NCI-H1105 (cell line): Measurements from ENCODE around the gene IL1RL2.

ENCODE experiments used
- DNase-seq: peaks from one replicate; lab custom pipeline; 2025; lab: John Stamatoyannopoulos, UW

Gene IL1RL2

DNA sequence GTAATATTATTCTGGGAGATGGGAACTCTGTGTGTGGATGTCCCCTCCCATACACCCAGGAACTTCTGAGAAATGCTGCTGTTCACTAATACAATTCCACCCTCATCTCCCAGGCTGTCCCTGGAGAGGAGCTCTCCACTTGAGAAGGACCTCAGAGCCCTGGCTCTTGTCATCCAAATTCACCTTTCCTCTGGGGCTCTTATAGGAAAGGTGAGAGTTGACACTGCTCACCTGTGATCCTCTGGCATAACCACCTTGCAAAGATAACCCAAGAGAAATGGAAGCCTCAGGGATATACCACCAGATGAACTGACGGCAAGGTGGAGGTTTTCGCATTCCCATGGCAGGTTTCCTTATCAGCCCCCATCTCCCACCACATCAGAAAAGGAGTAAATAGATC lies 52.0 kb downstream of the IL1RL2 start:
- no peak for DNase-seq

DNA sequence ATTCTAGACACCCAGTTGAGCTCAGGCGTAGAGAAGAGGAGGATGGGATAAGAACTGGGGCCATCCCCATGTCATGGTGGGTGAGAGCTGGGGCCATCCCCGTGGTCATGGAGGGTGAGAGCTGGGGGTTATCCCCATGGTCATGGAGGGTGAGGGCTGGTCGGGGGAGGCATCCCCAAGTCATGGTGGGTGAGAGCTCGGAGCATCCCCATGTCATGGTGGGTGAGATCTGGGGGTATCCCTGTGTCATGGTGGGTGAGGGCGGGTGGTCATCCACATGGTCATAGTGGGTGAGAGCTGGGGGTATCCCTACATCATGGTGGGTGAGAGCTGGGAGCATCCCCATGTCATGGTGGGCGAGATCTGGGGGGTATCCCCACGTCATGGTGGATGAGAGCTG lies 52.5 kb downstream of the IL1RL2 start:
- no peak for DNase-seq

DNA sequence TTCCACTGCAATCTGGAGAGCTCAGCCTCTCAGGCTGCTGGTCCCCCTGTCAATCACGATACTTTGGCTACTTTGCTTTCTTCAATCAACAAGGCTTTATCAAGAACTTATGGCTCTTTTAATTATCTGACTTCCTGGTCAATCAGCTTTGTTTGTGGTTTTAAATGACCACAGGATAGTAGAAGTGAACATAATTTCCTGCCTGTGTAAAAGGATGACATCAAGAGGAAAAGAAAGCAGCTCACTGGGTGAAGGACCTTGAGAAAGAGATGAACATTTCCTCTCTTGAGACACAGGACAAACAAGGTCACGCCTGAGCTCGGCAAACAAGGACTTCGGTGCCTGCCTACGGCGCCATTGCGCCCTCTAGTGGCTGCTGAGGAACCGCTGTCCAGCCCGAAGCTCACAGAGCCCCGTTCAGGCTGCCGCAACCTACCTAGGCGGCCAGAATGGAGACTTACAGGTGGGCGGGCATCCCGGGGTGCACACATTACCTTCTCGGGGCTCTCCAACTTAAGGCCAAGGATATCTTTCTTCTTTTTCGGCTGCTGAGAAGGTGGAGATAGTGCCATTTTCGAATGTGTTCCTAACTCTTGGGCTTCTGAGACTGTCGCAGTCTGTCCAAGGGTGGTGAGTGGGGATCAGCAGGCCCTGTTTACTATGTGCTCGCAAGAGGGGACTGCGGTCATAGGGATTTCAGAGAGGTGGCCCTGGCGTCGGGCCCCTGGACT lies 54.0 kb downstream of the IL1RL2 start:
- peak; percentile 42 for DNase-seq

DNA sequence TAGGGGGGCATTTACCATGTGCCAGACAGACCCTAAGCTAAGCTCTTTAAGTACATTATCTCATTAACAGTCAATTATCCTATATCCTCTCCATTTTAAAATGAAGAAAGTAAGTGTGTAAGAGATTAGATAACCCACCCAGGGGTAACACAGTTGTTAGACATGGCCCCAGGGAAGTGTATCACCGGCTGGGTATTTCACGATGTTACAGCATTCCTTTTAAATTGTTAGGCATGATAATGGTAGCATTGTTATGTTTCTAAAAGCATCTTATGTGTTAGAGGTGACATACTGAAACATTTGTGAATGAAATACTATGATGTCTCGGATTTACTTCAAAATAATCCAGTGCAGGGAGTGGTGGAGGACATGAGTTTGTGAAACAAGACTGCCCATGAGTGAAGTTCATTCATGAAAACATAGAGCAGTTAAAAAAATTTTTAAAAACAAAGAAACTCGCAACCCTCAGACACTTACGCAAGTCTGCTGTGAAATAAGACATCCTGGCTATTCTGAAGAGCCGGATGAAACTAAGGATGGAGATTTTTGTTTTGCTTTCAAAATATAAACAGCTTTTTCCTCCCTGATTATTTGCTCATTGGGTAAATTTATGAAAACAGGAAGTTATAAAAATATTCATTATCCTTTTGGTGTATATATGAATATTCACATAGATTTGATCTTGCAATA lies 54.9 kb downstream of the IL1RL2 start:
- no peak for DNase-seq

DNA sequence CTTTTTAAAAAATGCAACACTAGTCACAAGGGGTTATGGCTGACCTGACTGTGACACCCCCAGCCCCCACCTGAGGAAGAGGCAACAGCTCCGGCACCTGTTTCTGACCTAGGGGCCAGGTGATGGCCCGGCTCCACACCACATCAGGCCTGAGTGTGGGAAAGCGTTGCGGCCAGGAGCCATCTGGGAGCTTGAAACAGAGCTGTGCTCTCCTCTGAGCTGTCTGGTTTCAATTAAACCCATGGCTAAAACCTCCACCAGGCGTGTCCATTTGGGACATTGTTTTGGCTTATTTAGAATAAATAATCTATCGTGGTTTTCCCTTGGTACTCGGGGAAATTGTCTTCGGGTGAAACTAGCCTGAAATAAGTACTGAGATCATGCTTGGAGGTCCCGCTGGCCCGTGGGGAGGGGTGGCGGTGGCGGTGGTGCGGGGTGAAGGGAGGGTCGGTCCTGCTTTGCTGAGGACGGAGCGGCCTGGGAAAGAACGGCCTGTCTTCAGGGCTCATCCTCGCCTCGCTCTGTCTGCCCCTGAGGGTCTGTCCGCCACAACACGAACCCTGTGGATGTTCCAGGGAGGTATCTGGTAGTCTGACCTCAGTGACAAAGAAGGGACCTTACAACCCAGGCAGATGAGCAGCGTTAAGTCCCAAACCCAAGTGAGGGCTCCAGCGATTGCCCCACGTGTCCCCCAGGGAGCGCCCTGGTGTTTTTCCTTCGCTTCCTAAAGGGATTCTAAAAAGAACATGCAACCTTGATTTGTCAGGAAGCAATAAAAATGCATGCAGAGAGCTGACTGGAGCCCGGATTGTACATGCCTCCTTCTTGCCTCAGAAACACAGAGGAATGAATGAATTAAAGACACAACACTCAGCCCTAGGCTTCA lies 58.7 kb downstream of the IL1RL2 start:
- no peak for DNase-seq

DNA sequence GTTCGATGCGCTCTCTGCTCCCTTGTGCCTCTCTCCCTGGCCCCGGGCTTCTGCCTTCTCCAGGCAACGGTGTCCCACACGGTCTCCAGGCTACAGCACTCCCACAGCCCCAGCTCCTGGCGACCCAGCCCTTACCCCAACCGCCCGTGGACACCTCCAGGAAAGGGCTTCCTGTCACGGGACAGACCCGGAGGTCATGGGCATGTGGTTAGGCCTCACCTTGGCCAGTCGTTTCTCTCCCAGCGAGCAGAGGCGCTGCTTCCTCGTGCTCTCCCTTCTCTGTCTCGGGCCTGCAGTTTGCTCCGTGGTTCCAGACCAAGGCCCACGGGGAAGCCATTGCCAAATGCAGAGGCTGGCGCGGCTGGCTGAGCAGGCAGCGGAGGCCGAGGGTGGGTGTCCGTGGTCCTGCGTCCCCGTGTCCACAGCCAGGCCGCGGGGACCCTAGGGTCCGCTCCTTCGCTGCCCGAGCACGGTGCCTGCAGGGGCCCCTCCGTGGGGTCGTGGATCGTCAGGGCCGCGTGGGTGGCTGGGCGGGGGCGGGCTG lies 63.5 kb downstream of the IL1RL2 start:
- DNase-seq, result no peak

DNA sequence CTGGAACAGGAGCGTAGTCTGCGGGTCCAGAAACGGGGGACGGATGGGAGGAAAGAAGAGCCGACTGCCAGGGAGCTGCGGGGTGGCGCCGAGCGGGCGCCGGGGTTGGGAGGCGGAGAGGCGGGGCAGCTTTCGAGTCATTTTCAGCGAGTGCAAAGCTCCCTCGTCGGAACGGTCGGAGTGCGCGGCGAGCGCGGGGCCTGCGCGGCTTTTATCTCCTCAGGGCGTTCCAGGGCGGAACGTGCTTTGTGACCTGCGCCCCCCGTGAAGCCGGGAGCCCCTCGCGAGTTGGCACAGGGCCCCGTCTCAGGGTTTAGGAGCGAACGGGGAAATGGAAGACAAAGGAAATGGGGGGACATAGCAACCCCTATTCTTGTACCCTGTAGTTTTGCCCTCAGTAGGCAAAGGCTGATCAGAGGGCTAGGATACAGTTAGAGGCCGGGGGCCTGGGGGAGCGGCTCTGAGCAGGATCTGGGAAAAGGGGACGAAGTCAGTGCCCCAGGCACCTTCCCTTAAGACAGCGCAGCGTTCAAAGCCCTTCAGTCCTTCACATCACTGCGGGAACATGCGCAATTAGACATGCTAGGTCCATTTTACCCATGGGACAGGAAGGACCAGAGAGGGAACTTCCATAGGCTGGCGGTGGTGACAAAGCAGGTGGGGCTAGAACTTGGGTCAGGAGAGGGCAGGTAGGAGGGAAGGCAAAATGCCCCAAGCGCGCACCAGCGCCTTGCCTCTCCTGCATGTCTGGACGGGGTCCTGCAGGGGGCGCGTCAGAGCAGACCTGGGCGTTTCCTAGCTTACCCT lies 64.4 kb downstream of the IL1RL2 start:
- DNase-seq, result no peak

DNA sequence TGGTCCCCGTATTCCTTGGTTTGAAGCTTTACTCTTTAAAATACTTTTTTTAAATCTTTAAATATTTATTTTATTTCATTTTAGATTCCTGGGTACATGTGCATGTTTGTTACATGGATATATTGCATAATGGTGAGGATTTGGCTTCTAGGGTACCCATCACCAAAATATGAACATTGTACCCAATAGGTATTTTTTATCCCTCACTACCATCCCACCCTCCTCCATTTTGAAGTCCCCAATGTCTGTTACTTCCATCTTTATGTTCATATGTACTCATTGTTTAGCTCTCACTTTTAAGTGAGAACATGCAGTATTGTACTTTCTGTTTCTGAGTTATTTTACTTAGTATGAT lies 65.0 kb downstream of the IL1RL2 start:
- no peak for DNase-seq

DNA sequence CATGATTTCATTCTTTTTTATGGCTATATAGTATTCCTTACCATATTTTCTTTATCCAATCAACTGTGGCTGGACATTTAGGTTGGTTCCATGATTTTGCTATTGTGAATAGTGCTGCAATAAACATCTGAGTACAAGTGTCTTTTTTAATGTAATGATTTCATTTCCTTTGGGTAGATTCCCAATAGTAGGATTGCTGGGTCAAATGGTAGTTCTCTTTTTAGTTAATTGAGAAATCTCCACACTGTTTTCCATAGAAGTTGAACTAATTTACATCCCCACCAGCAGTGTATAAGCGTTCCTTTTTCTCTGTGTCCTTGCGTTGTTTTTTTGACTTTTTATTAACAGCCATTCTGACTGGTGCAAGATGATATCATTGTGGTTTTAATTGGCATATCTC lies 65.4 kb downstream of the IL1RL2 start:
- no peak for DNase-seq

DNA sequence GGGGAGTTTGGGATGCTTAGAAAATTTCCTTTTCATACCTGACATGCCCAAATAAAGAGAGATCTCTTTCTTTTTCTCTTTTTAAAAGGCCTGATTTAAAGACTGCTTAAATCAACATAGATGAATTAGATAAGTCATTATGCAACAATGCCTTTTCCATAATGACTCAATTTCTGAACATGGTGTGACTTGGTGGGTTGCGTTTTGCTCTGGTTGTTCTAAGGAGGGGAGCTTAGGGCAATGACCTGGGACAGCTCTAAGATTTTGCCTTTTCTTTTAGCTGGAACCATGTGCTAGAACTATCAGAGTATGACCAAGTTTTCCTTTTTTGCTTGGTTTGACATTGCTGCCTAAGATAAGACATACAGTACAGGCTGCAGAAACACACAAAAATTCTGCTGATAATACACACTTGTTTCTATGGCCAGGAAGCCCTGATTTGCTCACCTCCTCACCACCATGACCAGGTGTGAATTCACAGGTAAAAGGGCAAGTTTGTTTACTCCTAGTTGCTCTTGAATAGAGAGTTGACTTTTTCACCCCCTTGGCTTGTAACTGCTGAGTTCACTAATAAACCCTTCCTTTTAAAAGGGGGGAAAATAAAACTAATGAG lies 66.4 kb downstream of the IL1RL2 start:
- DNase-seq, result no peak

DNA sequence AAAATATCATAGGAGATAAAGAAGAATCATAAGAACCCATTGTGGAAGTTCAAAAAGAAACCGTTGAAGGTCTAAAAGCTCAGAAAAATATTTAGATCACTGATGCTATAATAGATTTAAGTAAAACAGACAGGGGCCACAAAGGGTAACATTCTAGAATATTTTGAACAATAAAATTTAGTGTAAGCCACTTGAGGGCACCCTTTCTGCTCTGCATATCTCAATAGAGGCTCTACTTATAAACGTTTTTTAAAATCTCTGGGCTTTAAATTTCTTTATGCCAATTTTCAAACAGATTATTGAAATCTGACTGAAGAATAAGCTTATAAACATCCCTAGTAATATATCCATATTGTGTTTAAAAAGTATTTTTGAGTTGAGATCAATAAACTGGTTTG lies 66.9 kb downstream of the IL1RL2 start:
- no peak for DNase-seq

DNA sequence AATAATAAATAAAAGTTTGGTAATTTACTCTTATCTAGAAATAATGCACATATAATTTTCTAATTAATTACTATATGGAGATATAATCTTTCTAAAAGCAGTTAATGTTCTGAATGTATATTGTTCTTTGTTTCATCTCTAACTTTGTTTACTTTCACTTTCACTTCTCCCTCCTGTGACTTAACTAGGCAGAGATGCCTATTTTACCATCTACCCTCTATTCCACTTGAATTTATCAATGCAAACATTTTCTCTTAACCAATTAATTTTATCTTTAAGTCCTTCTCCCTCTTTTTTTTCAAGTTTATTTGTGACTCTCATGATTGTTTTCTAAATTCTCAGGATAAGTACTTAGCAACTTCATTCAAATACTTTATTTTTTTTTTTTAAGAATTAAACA lies 69.5 kb downstream of the IL1RL2 start:
- peak; percentile 32 for DNase-seq

DNA sequence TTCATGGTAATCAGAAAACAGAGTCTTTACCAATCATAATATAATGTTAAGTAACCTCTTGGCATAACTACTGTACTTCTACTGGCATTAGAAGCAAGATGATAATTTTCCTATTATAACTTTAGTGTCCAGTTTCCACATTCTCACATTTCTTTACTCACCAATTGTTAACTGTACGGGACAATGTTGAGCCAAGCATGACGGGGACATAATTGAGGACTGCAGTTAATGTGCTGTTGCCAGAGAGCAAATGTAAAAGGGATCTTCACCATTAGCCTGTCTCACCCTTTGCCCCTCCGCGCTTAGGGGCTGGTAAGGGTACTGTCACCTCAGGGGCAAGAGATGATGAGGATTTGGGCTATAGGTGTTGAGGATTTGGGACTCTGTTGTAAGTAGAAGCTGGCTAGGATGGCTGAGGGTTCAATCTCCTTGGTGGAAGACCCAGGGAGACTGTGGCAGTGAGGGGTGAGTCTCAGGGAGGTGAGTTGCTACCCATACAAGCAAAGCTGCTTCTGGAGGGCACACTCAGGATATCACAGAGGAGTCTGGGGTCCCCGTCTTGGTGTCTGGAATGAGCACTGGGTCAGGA lies 70.1 kb downstream of the IL1RL2 start:
- DNase-seq, result no peak

DNA sequence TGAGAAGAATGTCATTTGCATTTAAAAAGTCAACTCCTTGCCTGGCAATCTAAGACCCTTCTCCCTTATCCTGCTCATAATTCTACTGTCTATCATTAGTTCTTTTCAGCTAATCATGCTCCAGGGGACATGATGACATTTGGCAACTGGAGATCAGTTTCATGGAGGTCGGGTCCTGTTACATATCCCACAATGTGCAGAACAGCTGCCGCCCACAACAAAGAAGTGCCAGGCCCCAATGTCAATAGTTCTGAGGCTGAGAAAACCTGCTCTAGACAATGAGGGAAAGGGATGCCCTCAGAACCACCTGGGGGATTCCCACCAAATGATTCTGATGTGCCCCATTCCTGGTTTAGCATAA lies 71.2 kb downstream of the IL1RL2 start:
- DNase-seq, result no peak

DNA sequence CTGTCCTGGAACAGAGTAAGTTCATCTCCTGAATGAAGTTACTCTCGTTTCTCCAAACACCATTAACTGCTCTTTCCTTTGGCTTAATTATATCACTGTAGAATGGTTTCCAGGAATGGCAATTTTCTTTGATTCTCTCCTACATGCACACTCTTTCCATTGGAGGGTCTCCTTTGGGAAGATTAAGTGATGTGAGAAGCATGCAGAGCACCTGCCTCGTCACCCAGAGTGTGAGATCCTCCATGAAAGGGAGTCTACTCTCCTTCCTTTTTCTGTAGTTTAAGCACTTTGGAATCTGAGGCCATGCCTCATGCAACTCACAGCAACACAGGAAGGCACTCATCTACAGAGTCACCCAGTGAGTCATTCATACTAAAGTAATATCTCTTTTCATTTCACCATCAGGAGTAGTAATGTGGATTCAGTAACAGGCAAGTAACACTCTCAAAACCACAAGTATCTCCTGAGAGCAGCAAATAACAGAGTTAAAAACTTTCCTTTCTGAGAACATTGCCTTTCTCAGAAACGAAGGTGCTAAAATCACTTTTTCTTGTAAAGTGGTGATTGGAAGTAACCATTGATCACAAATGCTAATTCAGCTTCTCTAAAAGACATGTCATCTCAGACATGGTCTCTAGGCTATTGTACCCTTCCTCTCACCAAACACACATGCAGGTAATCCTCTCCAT lies 71.7 kb downstream of the IL1RL2 start:
- DNase-seq, result no peak

DNA sequence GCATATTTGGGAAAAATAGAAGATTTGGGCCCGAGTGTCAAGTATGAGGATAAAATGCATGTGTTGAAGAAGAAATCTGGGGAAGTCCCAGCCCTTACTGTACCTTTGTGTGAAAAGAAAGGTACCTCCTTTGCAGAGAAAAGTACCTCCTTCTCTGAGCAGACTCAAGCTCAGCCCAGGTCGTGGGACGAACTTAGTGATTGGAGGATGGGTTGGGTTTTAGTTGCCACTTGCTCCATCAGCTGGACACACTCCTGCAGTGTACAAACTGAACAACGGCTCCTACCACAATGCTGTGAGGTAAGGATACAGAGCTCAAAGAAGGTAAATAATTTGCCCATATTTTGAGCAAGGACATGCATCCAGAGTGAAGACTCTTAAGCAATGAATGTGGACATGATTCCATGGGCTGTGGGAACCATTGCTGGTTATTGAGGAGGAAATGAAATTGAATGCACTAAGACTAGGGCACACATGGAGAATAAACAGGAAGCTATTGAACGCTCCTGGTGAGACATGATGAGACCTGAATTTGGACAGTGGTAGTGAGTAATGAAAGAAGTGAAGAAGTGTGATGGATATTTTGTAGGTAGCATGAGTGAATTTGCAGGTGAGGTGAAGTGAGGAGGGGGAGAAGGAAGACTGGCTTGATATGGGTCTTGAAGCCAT lies 74.8 kb downstream of the IL1RL2 start:
- DNase-seq, result no peak

DNA sequence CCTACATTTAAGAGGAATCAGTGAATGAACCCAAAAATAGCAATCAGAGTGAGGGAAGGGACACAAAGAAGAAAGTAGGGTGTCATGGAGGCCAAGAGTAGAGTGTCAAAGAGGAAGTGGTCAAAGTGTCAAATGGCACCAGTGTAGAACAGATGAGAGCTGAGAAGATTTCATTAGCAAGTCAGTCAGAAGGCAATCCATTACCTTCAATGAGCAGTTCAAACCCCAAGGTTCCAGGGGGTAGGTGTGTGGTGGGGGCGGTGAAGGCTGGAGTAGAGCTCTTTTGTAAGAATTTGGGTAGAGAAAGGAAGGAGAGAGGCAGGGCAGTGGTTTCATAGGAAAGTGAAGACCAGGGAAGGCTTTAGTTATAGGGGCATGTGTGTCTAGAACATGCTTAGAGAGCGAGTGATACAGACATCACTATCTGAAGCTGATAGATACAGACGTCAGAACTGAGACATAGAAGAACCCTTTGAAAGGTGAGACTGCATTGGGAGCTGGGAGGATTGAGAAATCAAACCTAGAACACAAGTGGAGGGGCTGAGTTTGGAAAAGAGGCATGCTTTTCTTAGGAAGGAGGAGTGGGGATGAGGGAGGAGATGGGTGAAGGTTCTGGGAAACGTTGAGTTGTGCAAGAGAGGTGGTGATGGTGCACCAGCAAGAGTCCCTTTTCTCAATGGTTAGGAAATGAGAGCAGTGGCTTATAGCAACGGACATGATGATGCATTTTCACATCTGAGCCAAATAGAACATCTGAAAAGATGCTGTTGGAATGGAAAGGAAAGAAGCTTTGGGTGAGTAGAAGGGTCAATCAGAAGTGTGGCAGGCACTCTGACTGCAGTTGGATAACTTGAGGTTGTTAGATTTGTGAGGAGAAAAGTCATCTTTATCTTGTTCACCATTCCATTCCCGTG lies 75.7 kb downstream of the IL1RL2 start:
- no peak for DNase-seq

DNA sequence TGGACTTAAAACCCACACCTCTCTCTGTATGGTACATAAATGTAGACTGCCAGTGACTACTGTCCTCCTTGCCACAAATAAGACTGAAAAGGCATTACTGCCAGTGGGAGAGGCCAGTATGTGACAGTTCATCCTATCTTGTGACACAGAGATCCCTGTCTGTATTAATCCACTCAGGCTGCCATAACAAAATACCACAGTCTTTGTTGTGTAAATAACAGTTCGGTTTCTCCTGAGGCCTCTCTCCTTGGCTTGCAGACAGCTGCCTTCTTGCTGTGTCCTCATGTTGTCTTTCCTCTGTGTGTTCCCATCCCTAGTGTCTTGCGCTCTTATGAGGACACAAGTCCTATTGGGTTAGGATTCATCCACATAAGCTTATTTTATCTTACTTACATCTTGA lies 78.1 kb downstream of the IL1RL2 start:
- DNase-seq, result no peak

DNA sequence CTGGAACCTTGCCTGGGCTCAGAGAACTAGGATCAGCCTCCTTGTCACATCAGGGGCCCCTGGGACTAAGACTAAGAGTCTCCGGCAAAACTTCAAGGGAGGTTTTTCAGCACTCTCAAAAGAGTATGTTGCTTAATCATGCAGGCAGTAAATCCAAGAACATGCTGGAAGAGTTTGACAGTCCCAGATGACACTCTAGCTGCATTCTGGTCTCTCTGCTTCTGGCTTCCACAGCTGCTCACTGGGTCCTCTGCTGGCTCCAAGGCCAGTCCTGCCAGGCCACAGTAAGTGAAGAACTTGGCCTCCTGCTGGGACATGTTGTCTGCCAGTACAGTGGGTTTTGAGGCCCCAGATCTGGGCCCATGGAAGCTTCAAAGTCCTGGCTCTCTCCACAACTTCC lies 79.4 kb downstream of the IL1RL2 start:
- no peak for DNase-seq
